Trophoblast cell (in vitro differentiated cells and primary cell): ENCODE measurements around the gene FSTL4.

Source experiments
- DNase-seq, 2 donors: peaks; one replicate each; pipeline ENCODE4 v3.0.0-alpha.2; 2016
- H2AFZ ChIP-seq: 2 replicates; pipeline ENCODE4 v1.6.1; 2013; ENCODE audit warnings: low read length, moderate library complexity, mild to moderate bottlenecking; ENCODE audit not compliant: insufficient read depth, poor library complexity
- H2AK5ac ChIP-seq: 2 replicates; pipeline ENCODE4 v1.6.1; 2013; ENCODE audit warnings: mild to moderate bottlenecking, low read length
- H2BK120ac ChIP-seq: 2 replicates; pipeline ENCODE4 v1.6.1; 2013; ENCODE audit warnings: low read length, mild to moderate bottlenecking, moderate library complexity; ENCODE audit not compliant: insufficient read depth, poor library complexity
- H2BK12ac ChIP-seq: 2 replicates; pipeline ENCODE4 v1.6.1; 2013; ENCODE audit warnings: mild to moderate bottlenecking, low read length, moderate library complexity
- H2BK5ac ChIP-seq: 2 replicates; pipeline ENCODE4 v1.6.1; 2013; ENCODE audit warnings: low read length, low read depth, moderate library complexity, mild to moderate bottlenecking; ENCODE audit not compliant: poor library complexity
- H3K14ac ChIP-seq: 2 replicates; pipeline ENCODE4 v1.6.1; 2013; ENCODE audit warnings: mild to moderate bottlenecking, low read length
- H3K18ac ChIP-seq: 2 replicates; pipeline ENCODE4 v1.6.1; 2013; ENCODE audit warnings: mild to moderate bottlenecking, low read length
- H3K23ac ChIP-seq: 2 replicates; pipeline ENCODE4 v1.6.1; 2013; ENCODE audit warnings: low read length
- H3K27ac ChIP-seq: 2 replicates; pipeline ENCODE4 v1.5.1; 2013; ENCODE audit warnings: low read depth, mild to moderate bottlenecking, inconsistent platforms, low read length, moderate library complexity
- H3K27me3 ChIP-seq: 2 replicates; pipeline ENCODE4 v1.6.1; 2013; ENCODE audit warnings: inconsistent platforms, mild to moderate bottlenecking, low read length, moderate library complexity; ENCODE audit not compliant: insufficient read depth
- H3K36me3 ChIP-seq, 2 experiments: 1 replicate in 1 of 2; 2 replicates in 1 of 2; pipeline ENCODE4 v1.6.1; 2013; ENCODE audit warnings: low read length in 2 of 2, mild to moderate bottlenecking in 2 of 2, moderate library complexity in 1 of 2; ENCODE audit not compliant: insufficient read depth in 2 of 2, control insufficient read depth in 1 of 2
- H3K4ac ChIP-seq: 2 replicates; pipeline ENCODE4 v1.6.1; 2013; ENCODE audit warnings: low read depth, mild to moderate bottlenecking, low read length, moderate library complexity
- H3K4me1 ChIP-seq, 2 experiments: 1 replicate in 1 of 2; 2 replicates in 1 of 2; pipeline ENCODE4 v1.6.1; 2013; ENCODE audit warnings: low read length in 2 of 2, mild to moderate bottlenecking in 2 of 2, moderate library complexity in 1 of 2; ENCODE audit not compliant: insufficient read depth in 2 of 2, control insufficient read depth in 1 of 2
- H3K4me2 ChIP-seq: 2 replicates; pipeline ENCODE4 v1.6.1; 2013; ENCODE audit warnings: inconsistent platforms, mild to moderate bottlenecking, low read length, moderate library complexity
- H3K4me3 ChIP-seq: 2 replicates; pipeline ENCODE4 v1.5.1; 2013; ENCODE audit warnings: mild to moderate bottlenecking, low read depth, low read length, inconsistent platforms
- H3K79me1 ChIP-seq: one replicate; pipeline ENCODE4 v1.6.1; 2013; ENCODE audit warnings: low read length
- H3K79me2 ChIP-seq: 2 replicates; pipeline ENCODE4 v1.6.1; 2013; ENCODE audit warnings: low read length, mild to moderate bottlenecking; ENCODE audit not compliant: control insufficient read depth, insufficient read depth, poor library complexity
- H3K9ac ChIP-seq: 2 replicates; pipeline ENCODE4 v1.6.1; 2013; ENCODE audit warnings: mild to moderate bottlenecking, low read length
- H3K9me3 ChIP-seq: 2 replicates; pipeline ENCODE4 v1.6.1; 2013; ENCODE audit warnings: low read depth, mild to moderate bottlenecking, control low read depth, inconsistent platforms, low read length; ENCODE audit not compliant: insufficient read depth
- H4K12ac ChIP-seq: 2 replicates; pipeline ENCODE4 v1.6.1; 2013; ENCODE audit warnings: low read depth, mild to moderate bottlenecking, low read length, moderate library complexity
- H4K8ac ChIP-seq: 2 replicates; pipeline ENCODE4 v1.6.1; 2013; ENCODE audit warnings: low read depth, mild to moderate bottlenecking, low read length, moderate library complexity
- H4K91ac ChIP-seq: one replicate; pipeline ENCODE4 v1.6.1; 2013; ENCODE audit warnings: low read depth, mild to moderate bottlenecking, low read length, moderate library complexity
- WGBS: extraction: QIAGEN DNeasy Blood & Tissue Kit; methylation state at CpG from one replicate; pipeline ENCODE4 v1.1.7; 2013; ENCODE audit warnings: missing lambda C conversion rate; ENCODE audit not compliant: insufficient read length, insufficient coverage; ENCODE audit errors: extremely low coverage; 5-methylcytosine and 5-hydroxymethylcytosine counted together

FSTL4 gene

DNA sequence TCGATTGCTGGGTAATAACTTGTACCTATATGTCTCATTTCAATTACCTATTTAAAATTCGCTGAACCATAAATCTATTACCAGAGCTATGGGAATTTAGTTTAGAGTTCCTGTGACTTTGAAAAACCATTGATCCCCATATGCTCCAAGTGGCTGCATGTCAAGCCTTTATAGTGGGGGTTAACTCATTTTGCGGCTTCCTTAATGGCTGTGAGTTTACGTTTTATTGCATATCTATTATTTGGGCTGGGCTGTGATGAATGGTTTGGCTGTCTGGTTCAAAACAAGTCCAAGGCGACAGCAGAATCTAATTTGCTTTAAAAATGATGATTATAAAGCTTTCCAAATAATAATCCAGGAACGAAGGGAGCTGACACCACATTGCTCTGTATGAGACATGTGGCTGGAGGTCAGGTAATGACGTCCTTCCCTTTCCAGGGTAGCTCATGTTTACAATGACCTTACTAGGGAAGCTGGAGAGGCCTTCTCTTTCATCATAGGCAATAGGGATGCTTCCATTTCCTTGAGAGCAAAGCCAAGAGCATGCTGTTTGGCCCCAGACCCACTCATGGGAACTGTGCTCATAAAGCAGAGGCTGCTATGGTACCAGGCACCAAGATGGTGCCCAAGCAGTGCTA lies 302.2 kb downstream of the FSTL4 start:
- Histone ChIP-seq H3K9ac (no peak overlapping the region), H2BK12ac (no peak overlapping the region), H3K4ac (no peak overlapping the region), H3K18ac (no peak overlapping the region), H2AK5ac (no peak overlapping the region), H3K27ac (no peak overlapping the region), H4K12ac (no peak overlapping the region), H2BK5ac (no peak overlapping the region), H3K4me1 (peaks cover 0 to 4% of the 10 kb centered on the region in 2 experiments), H3K9me3 (no peaks in the 10 kb centered on the region), H3K79me1 (no peaks in the 10 kb centered on the region), H3K4me3 (no peak overlapping the region), H3K14ac (no peak overlapping the region), H4K8ac (no peak overlapping the region), H4K91ac (no peak overlapping the region), H2BK120ac (no peak overlapping the region), H2AFZ (no peak overlapping the region), H3K23ac (no peak overlapping the region), H3K36me3 (no peaks in the 10 kb centered on the region), H3K4me2 (no peak overlapping the region), H3K27me3 (no peaks in the 10 kb centered on the region), H3K79me2 (no peaks in the 10 kb centered on the region)
- DNase-seq, result no peak
- WGBS, result no CpG with 5 or more reads among the region's 7 CpGs

- H3K79me2 ChIP-seq, result no peaks in the 10 kb centered on the region
- H3K27ac ChIP-seq, result no peak overlapping the region
- peaks cover 0 to 4% of the 10 kb centered on the region in 2 experiments for H3K4me1 ChIP-seq
- H3K36me3 ChIP-seq, result no peaks in the 10 kb centered on the region
- H3K23ac ChIP-seq, result no peak overlapping the region
- H3K27me3 ChIP-seq, result no peaks in the 10 kb centered on the region
- no peak overlapping the region for H4K12ac ChIP-seq
- no peak overlapping the region for H4K91ac ChIP-seq
- no peak overlapping the region for H2AFZ ChIP-seq
- H3K9me3 ChIP-seq, result no peaks in the 10 kb centered on the region
- no peak overlapping the region for H2BK12ac ChIP-seq
- H4K8ac ChIP-seq, result no peak overlapping the region
- H3K4me3 ChIP-seq, result no peak overlapping the region
- no peak overlapping the region for H3K4me2 ChIP-seq
- no peak overlapping the region for H3K4ac ChIP-seq
- no CpG with 5 or more reads among the region's 6 CpGs for WGBS
- H2AK5ac ChIP-seq, result no peak overlapping the region
- no peak overlapping the region for H3K18ac ChIP-seq
- H2BK5ac ChIP-seq, result no peak overlapping the region
- no peak for DNase-seq
- no peak overlapping the region for H3K14ac ChIP-seq
- H3K9ac ChIP-seq, result no peak overlapping the region
- no peak overlapping the region for H2BK120ac ChIP-seq
- no peaks in the 10 kb centered on the region for H3K79me1 ChIP-seq
Observed at GRCh38 chr5:133309166-133309795, 303.1 kb downstream of the FSTL4 start.

- no peaks in the 10 kb centered on the region for H3K79me1 ChIP-seq
- no peak overlapping the region for H2AK5ac ChIP-seq
- no peaks in the 10 kb centered on the region for H3K79me2 ChIP-seq
- H3K4me2 ChIP-seq, result no peak overlapping the region
- no peak overlapping the region for H4K8ac ChIP-seq
- H3K23ac ChIP-seq, result no peak overlapping the region
- no peak overlapping the region for H3K4me3 ChIP-seq
- no peak overlapping the region for H2BK120ac ChIP-seq
- no peak overlapping the region for H3K18ac ChIP-seq
- H3K27ac ChIP-seq, result no peak overlapping the region
- no peak overlapping the region for H3K4ac ChIP-seq
- no CpG with 5 or more reads among the region's 6 CpGs for WGBS
- no peaks in the 10 kb centered on the region for H3K36me3 ChIP-seq
- no peak overlapping the region for H3K9ac ChIP-seq
- H4K91ac ChIP-seq, result no peak overlapping the region
- no peaks in the 10 kb centered on the region for H3K9me3 ChIP-seq
- H4K12ac ChIP-seq, result no peak overlapping the region
- no peak overlapping the region for H2AFZ ChIP-seq
- peaks cover 0 to 4% of the 10 kb centered on the region in 2 experiments for H3K4me1 ChIP-seq
- H2BK12ac ChIP-seq, result no peak overlapping the region
- no peak overlapping the region for H2BK5ac ChIP-seq
- no peak overlapping the region for H3K14ac ChIP-seq
- H3K27me3 ChIP-seq, result no peaks in the 10 kb centered on the region
- no peak for DNase-seq
Observed at GRCh38 chr5:133307275-133307674, 305.1 kb downstream of the FSTL4 start.

GRCh38 chr5:133304707-133305216 lies 307.6 kb downstream of the FSTL4 start:
- H3K36me3 ChIP-seq, result no peaks in the 10 kb centered on the region
- no peaks in the 10 kb centered on the region for H3K9me3 ChIP-seq
- WGBS, result no CpG with 5 or more reads among the region's 2 CpGs
- no peak overlapping the region for H3K9ac ChIP-seq
- H3K4me1 ChIP-seq, result no peaks in the 10 kb centered on the region
- no peak overlapping the region for H2BK12ac ChIP-seq
- no peak overlapping the region for H2AFZ ChIP-seq
- no peak overlapping the region for H3K18ac ChIP-seq
- no peak overlapping the region for H3K27ac ChIP-seq
- H3K79me1 ChIP-seq, result no peaks in the 10 kb centered on the region
- no peak for DNase-seq
- no peak overlapping the region for H3K14ac ChIP-seq
- H3K79me2 ChIP-seq, result no peaks in the 10 kb centered on the region
- H3K23ac ChIP-seq, result no peak overlapping the region
- H3K4me2 ChIP-seq, result no peak overlapping the region
- H3K4me3 ChIP-seq, result no peak overlapping the region
- no peak overlapping the region for H2BK5ac ChIP-seq
- no peak overlapping the region for H4K91ac ChIP-seq
- no peak overlapping the region for H4K8ac ChIP-seq
- H3K27me3 ChIP-seq, result no peaks in the 10 kb centered on the region
- H3K4ac ChIP-seq, result no peak overlapping the region
- H2AK5ac ChIP-seq, result no peak overlapping the region
- H4K12ac ChIP-seq, result no peak overlapping the region
- H2BK120ac ChIP-seq, result no peak overlapping the region
